Kidney tubule cell (primary cell): ENCODE results near the gene CCDC85C.
A peak's percentile ranks its signal among the peaks of the same experiment; 100 is the strongest.

Experiments
- DNase-seq: peaks from one replicate; pipeline ENCODE4 v3.0.0-alpha.2; 2018; ENCODE audit warnings: low spot score

CCDC85C gene

GRCh38 chr14:99589651-99590530, 14.1 kb downstream of the CCDC85C start:
- no peak for DNase-seq

- DNase-seq, result peak; percentile 53
Observed at GRCh38 chr14:99589031-99589441, 15.0 kb downstream of the CCDC85C start.

GRCh38 chr14:99587460-99588278, 16.3 kb downstream of the CCDC85C start:
- DNase-seq, result no peak

GRCh38 chr14:99586761-99587459, 17.1 kb downstream of the CCDC85C start:
- no peak for DNase-seq

GRCh38 chr14:99586054-99586760, 17.8 kb downstream of the CCDC85C start:
- DNase-seq, result no peak

GRCh38 chr14:99584823-99585222, 19.2 kb downstream of the CCDC85C start:
- DNase-seq, result no peak

- no peak for DNase-seq
Observed at GRCh38 chr14:99581938-99582337, 22.1 kb downstream of the CCDC85C start.

- DNase-seq, result no peak
Observed at GRCh38 chr14:99581374-99581773, 22.6 kb downstream of the CCDC85C start.

GRCh38 chr14:99579903-99580571, 24.0 kb downstream of the CCDC85C start:
- DNase-seq, result peak; percentile 99

GRCh38 chr14:99579120-99579836, 24.7 kb downstream of the CCDC85C start:
- DNase-seq, result peak; percentile 65

- DNase-seq, result no peak
Observed at GRCh38 chr14:99578541-99579101, 25.4 kb downstream of the CCDC85C start.

- DNase-seq, result no peak
Observed at GRCh38 chr14:99576761-99577705, 27.0 kb downstream of the CCDC85C start.

GRCh38 chr14:99576304-99576703, 27.7 kb downstream of the CCDC85C start:
- DNase-seq, result no peak

- DNase-seq, result peak; percentile 98
Observed at GRCh38 chr14:99575043-99576023, 28.7 kb downstream of the CCDC85C start.

- peak; percentile 93 for DNase-seq
Observed at GRCh38 chr14:99574099-99574880, 29.7 kb downstream of the CCDC85C start.

GRCh38 chr14:99573436-99574098, 30.4 kb downstream of the CCDC85C start:
- no peak for DNase-seq

GRCh38 chr14:99573000-99573330, 31.0 kb downstream of the CCDC85C start:
- no peak for DNase-seq
